WTC11 (cell line): ENCODE data around the gene CDNF. TPM values are rescaled to one million over a fixed set of nuclear protein-coding genes. Genes with fewer than 3 reads are reported as not detected.

ENCODE experiments used
- ATAC-seq: fragments of 200-7000 bp; cut with Tn5 transposase; 2 replicates; pipeline ENCODE4 v1.10.0; 2021; ENCODE audit warnings: mild to moderate bottlenecking, moderate library complexity
- CTCF ChIA-PET: fragments of 300-600 bp; sonication (Branson Sonifier 250); formaldehyde crosslinking; loops from one replicate; lab custom pipeline; 2021; ENCODE audit warnings: antibody characterized with exemption; lab: Charles Lee
- POLR2A ChIA-PET: fragments of 350-600 bp; sonication (Branson Sonifier 250); formaldehyde crosslinking; loops from one replicate; lab custom pipeline; 2021; ENCODE audit warnings: antibody characterized with exemption; lab: Charles Lee
- DNase-seq: peaks from one replicate; pipeline ENCODE4 v3.0.0; 2021; ENCODE audit warnings: low spot score
- H3K27ac Mint-ChIP-seq: 2 replicates; pipeline ENCODE4 v1.8.0; 2021; ENCODE audit warnings: mixed read lengths
- H3K27me3 Mint-ChIP-seq: 2 replicates; pipeline ENCODE4 v1.8.0; 2021; ENCODE audit warnings: low read depth, mild to moderate bottlenecking, moderate library complexity, mixed read lengths
- H3K36me3 Mint-ChIP-seq: 2 replicates; pipeline ENCODE4 v1.8.0; 2021; ENCODE audit warnings: mixed read lengths
- H3K4me1 Mint-ChIP-seq: 2 replicates; pipeline ENCODE4 v1.8.0; 2022; ENCODE audit warnings: mixed read lengths
- H3K4me3 Mint-ChIP-seq: 2 replicates; pipeline ENCODE4 v1.8.0; 2021; ENCODE audit warnings: mild to moderate bottlenecking, moderate library complexity, mixed read lengths
- H3K9me3 Mint-ChIP-seq: 2 replicates; pipeline ENCODE4 v1.8.0; 2021; ENCODE audit warnings: mixed read lengths
- CREM ChIP-seq: sonication (generic); formaldehyde crosslinking; IDR thresholded peaks from 2 replicates; pipeline ENCODE4 v1.8.1; 2022; ENCODE audit warnings: mild to moderate bottlenecking, missing genetic modification reagents, moderate library complexity
- E2F4 ChIP-seq: sonication (generic); formaldehyde crosslinking; IDR thresholded peaks from 2 replicates; pipeline ENCODE4 v1.8.1; 2022; ENCODE audit warnings: low read depth, mild to moderate bottlenecking, moderate library complexity, missing genetic modification reagents, borderline replicate concordance
- EMX1 ChIP-seq: fragments of 250-450 bp; sonication (Bioruptor Pico); IDR thresholded peaks from 2 replicates; pipeline ENCODE4 v1.8.0; 2021; ENCODE audit warnings: mild to moderate bottlenecking
- ERG ChIP-seq: fragments of 250-450 bp; sonication (Bioruptor Pico); IDR thresholded peaks from 2 replicates; pipeline ENCODE4 v1.8.0; 2021; ENCODE audit warnings: mild to moderate bottlenecking
- FOXJ3 ChIP-seq: sonication (generic); formaldehyde crosslinking; IDR thresholded peaks from 2 replicates; pipeline ENCODE4 v1.9.0; 2021; ENCODE audit warnings: missing genetic modification reagents, mild to moderate bottlenecking, borderline replicate concordance
- HMGA2 ChIP-seq: fragments of 250-450 bp; sonication (Bioruptor Pico); IDR thresholded peaks from 2 replicates; pipeline ENCODE4 v1.4.0; 2021; ENCODE audit warnings: mild to moderate bottlenecking, moderate library complexity
- JAZF1 ChIP-seq: fragments of 250-450 bp; sonication (Bioruptor Pico); IDR thresholded peaks from 2 replicates; pipeline ENCODE4 v1.9.0; 2021; ENCODE audit warnings: moderate library complexity, mild to moderate bottlenecking, inconsistent platforms
- JUN ChIP-seq: sonication (generic); formaldehyde crosslinking; IDR thresholded peaks from 2 replicates; pipeline ENCODE4 v1.8.0; 2023; ENCODE audit warnings: mild to moderate bottlenecking, missing genetic modification reagents
- NR1H2 ChIP-seq: sonication (generic); formaldehyde crosslinking; IDR thresholded peaks from 2 replicates; pipeline ENCODE4 v1.9.0; 2021; ENCODE audit warnings: mild to moderate bottlenecking, moderate library complexity, missing genetic modification reagents
- OVOL2 ChIP-seq: fragments of 250-450 bp; sonication (Bioruptor Pico); IDR thresholded peaks from 2 replicates; pipeline ENCODE4 v1.9.0; 2021; ENCODE audit warnings: mild to moderate bottlenecking, borderline replicate concordance
- RORB ChIP-seq: fragments of 250-450 bp; sonication (Bioruptor Pico); IDR thresholded peaks from 2 replicates; pipeline ENCODE4 v1.9.0; 2021; ENCODE audit warnings: mild to moderate bottlenecking
- SP1 ChIP-seq: sonication (generic); formaldehyde crosslinking; conservative IDR thresholded peaks from 2 replicates; pipeline ENCODE4 v1.8.1; 2022; ENCODE audit warnings: missing genetic modification reagents
- ZBTB43 ChIP-seq: sonication (generic); formaldehyde crosslinking; IDR thresholded peaks from 2 replicates; pipeline ENCODE4 v1.8.1; 2023; ENCODE audit warnings: mild to moderate bottlenecking, missing genetic modification reagents
- ZNF671 ChIP-seq: fragments of 250-450 bp; sonication (Bioruptor Pico); IDR thresholded peaks from 2 replicates; pipeline ENCODE4 v1.8.0; 2021; ENCODE audit warnings: mild to moderate bottlenecking
- total RNA-seq: library from RNA; stranded (reverse); gene quantifications from 3 replicates; pipeline ENCODE4 v1.2.3, GENCODE V29; 2021

CDNF gene
- total RNA-seq, 1 experiment from 2014 or later: 1.4 TPM

- Mint-ChIP-seq H3K4me1 (peaks cover 5% of the 10 kb centered on the region; the same call in 1 of the 2 replicates), H3K27me3 (no peaks in the 10 kb centered on the region), H3K4me3 (no peak overlapping the region), H3K27ac (no peak overlapping the region), H3K9me3 (peaks cover 9% of the 10 kb centered on the region), H3K36me3 (no peaks in the 10 kb centered on the region)
- DNase-seq: no peak
- POLR2A ChIA-PET: no interaction called here
- CTCF ChIA-PET: no interaction called here
- no peak for TF ChIP-seq ZNF671 (CRISPR knock-in tag)
- ATAC-seq: no peak
Observed at GRCh38 chr10:14784459-14785055, 53.3 kb downstream of the CDNF start.

GRCh38 chr10:14782691-14783363 lies 55.0 kb downstream of the CDNF start:
- ATAC-seq (no peak), DNase-seq (no peak)
- Mint-ChIP-seq H3K27ac (no peak overlapping the region), H3K9me3 (peaks cover 9% of the 10 kb centered on the region), H3K36me3 (no peaks in the 10 kb centered on the region), H3K27me3 (no peaks in the 10 kb centered on the region; the same call in 1 of the 2 replicates), H3K4me3 (no peak overlapping the region), H3K4me1 (peaks cover 10% of the 10 kb centered on the region)
- ChIA-PET POLR2A (no interaction called here), CTCF (interaction anchor here (0.6 kb wide), 1 partner anchor 246 kb away, joined by 4 read pairs; no protein-coding TSS in a partner anchor)
- TF ChIP-seq ZBTB43 (CRISPR knock-in tag): no peak
- TF ChIP-seq EMX1 (CRISPR knock-in tag): no peak
- no peak for TF ChIP-seq NR1H2 (CRISPR knock-in tag)
- no peak for TF ChIP-seq CREM (CRISPR knock-in tag)

- no peak for ATAC-seq
- H3K4me3 Mint-ChIP-seq: no peak overlapping the region
- TF ChIP-seq E2F4 (CRISPR knock-in tag) (no peak), ERG (no peak), OVOL2 (no peak)
- DNase-seq: no peak
- CTCF ChIA-PET: no interaction called here
- no peak overlapping the region for H3K27ac Mint-ChIP-seq
- H3K4me1 Mint-ChIP-seq: peaks cover 10% of the 10 kb centered on the region
- peaks cover 16% of the 10 kb centered on the region for H3K9me3 Mint-ChIP-seq
- POLR2A ChIA-PET: no interaction called here
- no peaks in the 10 kb centered on the region for H3K36me3 Mint-ChIP-seq
- H3K27me3 Mint-ChIP-seq: no peaks in the 10 kb centered on the region; the same call in 1 of the 2 replicates
Observed at GRCh38 chr10:14781763-14782162, 56.1 kb downstream of the CDNF start.

- H3K27me3 Mint-ChIP-seq: no peaks in the 10 kb centered on the region; the same call in 1 of the 2 replicates
- no peak for ATAC-seq
Observed at GRCh38 chr10:14779001-14779651, 58.7 kb downstream of the CDNF start.

More at GRCh38 chr10:14779001-14779651, 58.7 kb downstream of the CDNF start:
- H3K36me3 Mint-ChIP-seq: no peaks in the 10 kb centered on the region
- H3K27ac Mint-ChIP-seq: no peak overlapping the region; the same call in 1 of the 2 replicates
- ChIA-PET POLR2A (no interaction called here), CTCF (interaction anchor here (0.9 kb wide), 1 partner anchor 79 kb away, joined by 3 read pairs; no protein-coding TSS in a partner anchor)
- DNase-seq: no peak
- H3K4me1 Mint-ChIP-seq: peaks cover 10% of the 10 kb centered on the region
- TF ChIP-seq RORB (CRISPR knock-in tag): no peak
- no peak for TF ChIP-seq SP1
- no peak for TF ChIP-seq EMX1 (CRISPR knock-in tag)
- TF ChIP-seq JAZF1 (CRISPR knock-in tag): no peak
- no peak for TF ChIP-seq HMGA2
- no peak for TF ChIP-seq JUN (CRISPR knock-in tag)
- TF ChIP-seq FOXJ3 (CRISPR knock-in tag): no peak
- H3K9me3 Mint-ChIP-seq: peaks cover 9% of the 10 kb centered on the region; the same call in 1 of the 2 replicates
- H3K4me3 Mint-ChIP-seq: no peak overlapping the region
